ENCODE measurements around the gene C16orf96. TPM values are rescaled to one million over a fixed set of nuclear protein-coding genes. Genes with fewer than 3 reads are reported as not detected.

C16orf96 gene
- total and polyA plus RNA-seq, 2 of the 13 experiments (the other 11 are each of a cell fraction or from before 2014, with no cell fraction given): 0.03 TPM; not detected in 1

GRCh38 chr16:4624015-4624826 lies 68.1 kb downstream of the C16orf96 start, which contains the start of gene MGRN1 (continued):
- TF ChIP-seq PRDM4 (CRISPR knock-in tag; IDR thresholded peaks at IDR 0.05; ENCODE audit: borderline replicate concordance) (no peak), ZNF101 (CRISPR knock-in tag; IDR thresholded peaks at IDR 0.05; ENCODE audit: borderline replicate concordance, low read depth) (no peak), DR1 (CRISPR knock-in tag; IDR thresholded peaks at IDR 0.05) (no peak), TERF1 (CRISPR knock-in tag; IDR thresholded peaks at IDR 0.05) (no peak), NFYC (CRISPR knock-in tag; IDR thresholded peaks at IDR 0.05) (peak; percentile 8; the same call in 1 of the 2 replicates), MYPOP (CRISPR knock-in tag; IDR thresholded peaks at IDR 0.05) (0 out of 2 replicates have a peak, but pooled peaks have one; percentile 8), RAD21 (CRISPR knock-in tag; IDR thresholded peaks at IDR 0.05) (peak; percentile 63), CBX1 (IDR thresholded peaks at IDR 0.05; ENCODE audit: low read depth) (no peak), KDM1A (CRISPR knock-in tag; IDR thresholded peaks at IDR 0.05) (peak; percentile 23; the same call in 1 of the 2 replicates), ZNF501 (CRISPR knock-in tag; IDR thresholded peaks at IDR 0.05) (peak; percentile 93), ZNF329 (CRISPR knock-in tag; IDR thresholded peaks at IDR 0.05; ENCODE audit: low read depth) (no peak), KMT2A (CRISPR knock-in tag; IDR thresholded peaks at IDR 0.05) (no peak; the same call in 1 of the 2 replicates), ZNF451 (CRISPR knock-in tag; IDR thresholded peaks at IDR 0.05) (peak; percentile 48)
- TF ChIP-seq, protein P1, sequence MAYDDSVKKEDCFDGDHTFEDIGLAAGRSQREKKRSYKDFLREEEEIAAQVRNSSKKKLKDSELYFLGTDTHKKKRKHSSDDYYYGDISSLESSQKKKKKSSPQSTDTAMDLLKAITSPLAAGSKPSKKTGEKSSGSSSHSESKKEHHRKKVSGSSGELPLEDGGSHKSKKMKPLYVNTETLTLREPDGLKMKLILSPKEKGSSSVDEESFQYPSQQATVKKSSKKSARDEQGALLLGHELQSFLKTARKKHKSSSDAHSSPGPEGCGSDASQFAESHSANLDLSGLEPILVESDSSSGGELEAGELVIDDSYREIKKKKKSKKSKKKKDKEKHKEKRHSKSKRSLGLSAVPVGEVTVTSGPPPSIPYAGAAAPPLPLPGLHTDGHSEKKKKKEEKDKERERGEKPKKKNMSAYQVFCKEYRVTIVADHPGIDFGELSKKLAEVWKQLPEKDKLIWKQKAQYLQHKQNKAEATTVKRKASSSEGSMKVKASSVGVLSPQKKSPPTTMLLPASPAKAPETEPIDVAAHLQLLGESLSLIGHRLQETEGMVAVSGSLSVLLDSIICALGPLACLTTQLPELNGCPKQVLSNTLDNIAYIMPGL (CRISPR knock-in tag; IDR thresholded peaks at IDR 0.05; ENCODE audit: borderline replicate concordance in 1 of 2, low read depth in 1 of 2): peak; percentile 67 to 75; a peak in 3 of 4 replicates
- TF ChIP-seq, protein P2, sequence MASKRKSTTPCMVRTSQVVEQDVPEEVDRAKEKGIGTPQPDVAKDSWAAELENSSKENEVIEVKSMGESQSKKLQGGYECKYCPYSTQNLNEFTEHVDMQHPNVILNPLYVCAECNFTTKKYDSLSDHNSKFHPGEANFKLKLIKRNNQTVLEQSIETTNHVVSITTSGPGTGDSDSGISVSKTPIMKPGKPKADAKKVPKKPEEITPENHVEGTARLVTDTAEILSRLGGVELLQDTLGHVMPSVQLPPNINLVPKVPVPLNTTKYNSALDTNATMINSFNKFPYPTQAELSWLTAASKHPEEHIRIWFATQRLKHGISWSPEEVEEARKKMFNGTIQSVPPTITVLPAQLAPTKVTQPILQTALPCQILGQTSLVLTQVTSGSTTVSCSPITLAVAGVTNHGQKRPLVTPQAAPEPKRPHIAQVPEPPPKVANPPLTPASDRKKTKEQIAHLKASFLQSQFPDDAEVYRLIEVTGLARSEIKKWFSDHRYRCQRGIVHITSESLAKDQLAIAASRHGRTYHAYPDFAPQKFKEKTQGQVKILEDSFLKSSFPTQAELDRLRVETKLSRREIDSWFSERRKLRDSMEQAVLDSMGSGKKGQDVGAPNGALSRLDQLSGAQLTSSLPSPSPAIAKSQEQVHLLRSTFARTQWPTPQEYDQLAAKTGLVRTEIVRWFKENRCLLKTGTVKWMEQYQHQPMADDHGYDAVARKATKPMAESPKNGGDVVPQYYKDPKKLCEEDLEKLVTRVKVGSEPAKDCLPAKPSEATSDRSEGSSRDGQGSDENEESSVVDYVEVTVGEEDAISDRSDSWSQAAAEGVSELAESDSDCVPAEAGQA (IDR thresholded peaks at IDR 0.05; ENCODE audit: low read depth): no peak
- TF ChIP-seq, protein P2 (CRISPR knock-in tag; IDR thresholded peaks at IDR 0.05; ENCODE audit: borderline replicate concordance): no peak

All from HepG2 (cell line).